Stromal cell of bone marrow (primary cell): ENCODE results near the gene NEDD4L.
A peak's percentile ranks its signal among the peaks of the same experiment; 100 is the strongest.
"Not testable (repeated sequence)": the region's sequence is repeated elsewhere in the genome, so short reads cannot be mapped to it uniquely, and the experiment has no call there.

Source experiments
- DNase-seq: peaks from one replicate; pipeline ENCODE4 v3.0.0-alpha.2; 2012; ENCODE audit warnings: low read depth

NEDD4L gene

DNA sequence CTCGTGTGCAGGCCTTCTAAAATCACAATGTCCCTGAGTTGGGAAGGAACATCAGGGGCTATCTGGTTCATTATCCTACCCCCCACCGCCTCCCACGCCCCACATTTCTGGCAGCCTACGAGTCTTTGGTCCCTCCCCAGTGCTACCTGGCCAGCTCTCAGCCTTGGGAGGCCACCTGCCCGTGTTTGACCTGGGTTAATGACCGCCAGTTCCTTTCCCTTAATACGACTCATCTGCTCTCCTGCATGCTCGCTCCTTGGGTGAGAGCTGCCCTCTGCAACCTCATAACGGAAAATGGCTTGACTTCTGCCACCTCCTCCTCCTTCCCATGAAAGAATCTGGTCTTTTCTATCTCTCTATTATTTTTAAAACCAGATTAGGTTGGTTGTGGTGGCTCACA, 112.5 kb downstream of the NEDD4L start:
- DNase-seq: no peak

DNA sequence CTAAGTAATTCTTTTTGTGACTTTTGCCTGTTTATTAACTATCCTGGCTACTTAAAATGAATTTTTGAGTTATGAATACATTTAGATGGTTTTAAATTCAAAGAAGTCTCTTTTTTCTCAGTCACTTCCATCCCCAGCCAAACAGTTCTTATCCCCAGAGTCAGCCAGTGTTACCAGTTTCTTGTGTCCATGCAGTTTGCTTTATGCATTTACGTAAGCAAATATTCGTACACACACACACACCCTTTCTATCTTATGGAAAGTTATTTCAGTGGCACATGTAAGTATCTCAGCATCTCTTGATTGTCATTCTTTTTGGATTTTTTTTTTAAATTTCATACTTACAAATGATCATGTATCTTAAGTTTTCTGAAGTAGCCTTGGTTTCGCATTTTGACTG, 113.2 kb downstream of the NEDD4L start:
- no peak for DNase-seq

DNA sequence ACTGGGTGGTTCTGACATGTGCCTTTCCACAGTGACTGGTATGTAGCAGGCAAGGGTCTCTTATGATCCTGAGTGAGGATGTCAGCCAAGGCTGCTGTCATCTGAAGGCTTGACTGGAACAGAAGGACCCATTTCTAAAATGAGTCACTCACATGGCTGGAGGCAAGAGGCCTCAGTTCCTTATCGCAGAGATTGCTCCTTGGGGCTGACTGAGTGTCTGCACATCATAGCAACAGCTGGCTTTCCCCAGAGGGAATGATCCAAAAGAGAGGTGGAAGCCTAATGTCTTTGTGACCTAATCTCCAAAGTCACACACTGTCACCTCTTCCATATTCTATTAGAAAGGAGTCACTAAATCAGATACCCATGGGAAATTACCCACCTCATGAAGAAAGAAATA, 114.0 kb downstream of the NEDD4L start:
- no peak for DNase-seq

DNA sequence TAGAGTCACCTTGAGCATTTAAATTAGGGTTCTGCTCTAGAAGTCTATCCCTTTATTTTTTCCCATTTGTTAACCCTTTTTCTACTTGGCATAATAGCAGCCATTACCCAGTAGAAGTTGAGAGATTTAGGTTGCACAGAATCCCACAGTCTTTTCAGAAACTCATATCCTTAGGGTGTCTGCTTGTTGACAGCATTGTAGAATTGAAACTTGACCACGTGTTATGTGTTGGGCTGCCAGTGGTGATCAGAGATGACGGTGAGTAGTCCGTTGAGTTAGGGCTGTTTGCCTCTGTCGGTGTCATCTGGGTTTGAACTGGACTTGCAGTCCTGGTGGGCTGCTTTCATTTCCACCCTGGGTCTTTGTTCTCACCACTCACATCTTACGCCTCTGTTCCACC, 114.4 kb downstream of the NEDD4L start:
- DNase-seq: no peak

DNA sequence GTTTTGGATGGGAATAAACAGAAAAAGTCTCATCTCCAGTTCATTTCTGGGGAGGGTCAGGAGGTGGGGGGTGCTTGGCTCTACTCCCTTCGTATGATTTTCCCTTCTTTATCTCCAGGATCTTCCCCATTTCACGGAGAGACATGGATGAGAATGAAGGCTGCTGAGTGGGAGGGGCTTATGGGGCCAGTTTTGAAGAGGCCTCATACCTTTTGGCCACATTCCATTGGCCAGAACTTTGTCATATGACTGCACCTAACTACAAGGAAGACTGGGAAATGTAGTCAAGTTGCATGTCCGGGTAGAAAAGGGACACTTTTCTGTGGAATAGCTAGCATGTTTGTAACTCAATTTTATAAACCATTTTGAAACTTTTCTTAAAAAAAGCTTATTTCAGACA, 117.6 kb downstream of the NEDD4L start:
- no peak for DNase-seq

DNA sequence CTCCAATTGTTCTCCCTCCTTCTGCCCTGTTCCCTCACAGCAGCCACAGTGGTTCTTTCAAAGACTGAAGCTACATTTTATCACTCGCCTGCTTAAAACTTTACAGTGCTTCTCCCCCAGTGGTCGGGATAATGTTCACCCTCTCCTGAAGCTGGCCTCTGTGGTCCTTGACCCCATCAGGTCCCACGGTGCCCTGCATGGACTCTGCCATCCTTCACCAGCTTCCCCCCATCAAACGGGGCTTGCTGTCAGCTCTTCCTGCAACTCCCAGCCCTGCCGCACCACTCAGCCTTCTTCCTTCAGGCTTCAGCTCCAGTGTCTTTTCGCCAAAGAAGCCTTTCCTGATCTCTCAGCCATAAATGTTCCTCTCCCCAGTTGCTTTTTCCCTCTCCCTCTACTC, 118.1 kb downstream of the NEDD4L start:
- DNase-seq: no peak

DNA sequence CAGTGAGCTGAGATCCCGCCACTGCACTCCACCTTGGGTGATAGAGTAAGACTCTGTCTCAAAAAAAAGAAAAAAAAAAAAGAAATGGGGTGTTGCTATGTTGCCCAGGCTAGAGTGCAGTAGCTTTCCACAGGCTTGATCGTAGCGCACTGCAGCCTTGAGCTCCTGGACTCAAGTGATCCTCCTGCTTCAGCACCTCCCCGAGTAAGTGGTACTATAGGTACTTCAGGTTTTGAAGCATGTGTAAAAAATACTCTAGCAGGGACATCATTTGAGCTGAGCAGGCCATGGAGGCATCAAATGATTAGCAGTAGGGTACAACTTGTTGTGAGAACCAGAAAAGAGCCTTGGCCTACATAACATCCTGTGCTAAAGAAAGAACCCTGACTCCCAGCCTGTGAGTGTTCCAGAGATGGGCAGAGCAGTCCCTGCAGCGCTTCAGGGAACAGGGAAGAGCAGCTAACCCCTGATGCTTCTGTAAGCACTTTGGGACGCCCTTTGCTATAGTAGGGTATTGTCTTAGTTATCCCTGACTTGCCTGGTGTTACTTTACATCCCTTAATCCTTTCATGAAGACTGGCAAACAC, 119.1 kb downstream of the NEDD4L start:
- DNase-seq: no peak

DNA sequence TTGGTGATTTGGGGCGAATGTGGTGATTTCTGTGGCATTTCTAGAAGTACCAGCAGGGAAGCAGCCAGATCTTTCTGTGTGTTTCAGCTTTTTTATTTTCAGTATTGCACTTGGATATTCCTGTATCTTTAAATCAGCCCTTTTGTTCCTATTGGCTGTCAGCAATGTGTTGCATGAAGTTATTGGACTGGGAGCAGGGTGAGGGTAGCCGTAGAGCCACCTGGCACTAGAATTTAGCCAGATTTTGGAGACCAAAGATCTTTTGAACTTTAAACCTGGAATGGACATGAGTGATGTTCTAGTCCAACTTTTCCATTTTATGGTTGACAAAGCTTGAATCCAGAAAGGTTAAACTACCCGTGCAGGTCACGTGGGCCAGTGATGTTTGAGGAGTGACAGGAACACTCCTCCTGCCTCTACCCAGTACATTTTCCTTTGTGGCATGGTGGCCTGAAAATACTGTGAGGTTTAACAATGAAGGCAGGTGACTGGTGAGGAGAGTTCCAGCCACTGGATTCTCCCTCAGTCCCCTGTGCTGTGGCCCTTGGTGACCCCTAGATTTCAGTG, 122.3 kb downstream of the NEDD4L start:
- no peak for DNase-seq

DNA sequence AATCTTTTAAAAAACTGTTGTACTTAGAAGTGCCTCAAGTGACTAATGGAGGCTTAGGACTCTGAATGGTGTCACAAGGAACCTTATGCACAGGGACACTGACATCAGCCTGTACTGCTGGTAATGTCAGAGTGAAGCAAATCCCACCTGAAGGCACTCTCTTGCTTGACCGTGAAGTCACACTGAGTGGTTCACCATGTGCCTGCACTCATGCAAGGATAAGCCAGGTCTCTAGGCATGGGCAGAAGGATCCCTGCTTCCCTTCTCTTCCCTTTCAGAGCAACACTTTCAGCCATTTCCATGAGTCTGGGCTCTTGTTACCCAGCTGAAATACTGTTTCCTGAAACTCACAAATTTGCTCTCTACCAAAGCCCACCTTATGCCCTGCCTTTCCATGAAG, 123.0 kb downstream of the NEDD4L start:
- DNase-seq: no peak

DNA sequence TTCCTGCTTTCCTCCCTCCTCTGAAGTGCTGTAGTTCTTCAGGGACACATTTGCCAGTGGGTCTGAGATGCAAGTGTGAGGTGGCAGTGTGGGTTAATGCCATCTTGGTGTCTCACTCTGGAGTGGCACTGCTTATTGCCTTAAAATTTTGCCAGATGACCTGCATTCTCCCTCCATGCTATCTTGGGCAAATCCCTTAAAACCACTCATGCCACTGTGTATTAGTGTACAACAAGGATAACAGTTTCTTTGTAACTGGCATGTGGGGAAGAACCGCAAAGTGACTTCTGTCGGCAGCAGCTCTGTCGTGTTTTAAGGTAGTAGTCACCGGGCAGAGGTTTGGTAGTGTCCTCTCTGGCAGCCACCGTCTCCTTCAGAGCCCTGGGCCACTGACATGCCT, 124.2 kb downstream of the NEDD4L start:
- DNase-seq: no peak

DNA sequence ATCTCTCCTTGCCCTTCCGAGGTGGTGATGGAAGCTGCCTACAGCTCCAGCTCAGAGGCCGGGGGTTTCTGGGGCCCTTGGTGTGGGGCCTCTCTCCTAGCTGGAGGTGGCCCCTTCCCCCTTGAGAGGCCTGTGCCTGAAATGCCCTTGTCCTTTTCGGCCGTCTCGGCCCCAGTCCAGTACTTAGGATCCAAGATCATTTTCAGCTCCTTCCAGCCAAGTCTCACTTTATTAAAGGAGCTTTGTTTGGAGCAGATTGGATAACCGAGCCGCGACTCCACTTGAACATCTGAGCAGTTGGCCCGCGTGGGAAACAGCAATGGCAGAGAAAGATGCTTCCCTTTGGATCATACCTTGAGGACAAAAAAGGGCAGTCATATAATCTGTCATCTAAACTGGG, 125.0 kb downstream of the NEDD4L start:
- DNase-seq: no peak

DNA sequence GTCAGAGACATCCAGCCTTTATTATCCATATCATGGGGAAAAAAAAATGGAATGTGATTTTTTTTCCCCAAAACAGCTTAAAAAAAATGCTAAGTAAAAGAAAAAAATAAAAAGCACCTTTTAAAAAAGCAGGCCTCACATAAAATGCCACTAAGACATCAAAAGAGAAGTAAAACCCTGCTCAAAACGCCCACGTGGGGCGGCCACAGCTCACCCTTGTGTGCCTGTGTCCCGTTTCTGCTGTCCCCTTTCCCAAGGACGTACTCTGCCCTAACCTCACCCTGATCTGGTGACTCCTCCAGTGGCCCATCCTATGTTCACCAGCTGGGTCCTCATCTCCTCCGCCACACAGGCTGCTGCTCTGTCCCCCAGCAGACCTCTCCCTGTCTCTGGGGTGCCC, 125.4 kb downstream of the NEDD4L start:
- DNase-seq: no peak

DNA sequence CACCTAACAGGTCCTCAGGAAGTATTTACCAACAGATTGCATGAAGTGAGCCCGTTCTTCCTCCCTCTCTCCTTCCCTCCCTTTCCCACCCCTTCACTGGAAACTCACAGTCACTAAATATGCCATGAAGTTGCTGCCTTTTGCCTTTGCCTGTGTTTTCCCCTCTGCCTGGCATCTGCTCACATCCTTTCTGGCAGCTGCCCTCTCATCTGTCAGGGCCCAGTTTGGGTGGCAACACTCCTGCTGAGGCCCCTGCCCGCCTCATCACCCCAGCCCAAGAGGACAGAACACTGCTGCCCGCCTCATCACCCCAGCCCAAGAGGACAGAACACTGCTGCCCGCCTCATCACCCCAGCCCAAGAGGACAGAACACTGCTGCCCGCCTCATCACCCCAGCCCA, 126.0 kb downstream of the NEDD4L start:
- DNase-seq: not testable (repeated sequence)

DNA sequence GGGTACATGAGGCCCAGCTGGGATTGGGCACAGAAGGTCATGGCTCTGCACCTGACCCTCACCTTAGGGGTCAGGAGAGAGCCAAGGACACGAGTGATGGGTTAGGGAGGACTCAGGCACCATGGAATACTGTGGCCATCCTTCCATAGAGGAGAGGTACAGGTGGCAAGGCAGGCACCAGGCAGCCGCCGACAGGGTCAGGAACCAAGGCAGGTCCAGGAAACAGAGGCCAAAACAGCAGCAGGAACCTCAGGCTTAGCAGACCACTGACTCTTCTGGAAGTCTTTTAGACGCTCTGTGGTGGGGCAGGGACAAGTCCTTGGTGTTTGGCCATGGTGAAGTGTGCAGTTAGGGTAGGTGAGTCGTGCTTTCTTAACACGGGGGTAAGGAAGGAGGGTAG, 128.0 kb downstream of the NEDD4L start:
- no peak for DNase-seq

DNA sequence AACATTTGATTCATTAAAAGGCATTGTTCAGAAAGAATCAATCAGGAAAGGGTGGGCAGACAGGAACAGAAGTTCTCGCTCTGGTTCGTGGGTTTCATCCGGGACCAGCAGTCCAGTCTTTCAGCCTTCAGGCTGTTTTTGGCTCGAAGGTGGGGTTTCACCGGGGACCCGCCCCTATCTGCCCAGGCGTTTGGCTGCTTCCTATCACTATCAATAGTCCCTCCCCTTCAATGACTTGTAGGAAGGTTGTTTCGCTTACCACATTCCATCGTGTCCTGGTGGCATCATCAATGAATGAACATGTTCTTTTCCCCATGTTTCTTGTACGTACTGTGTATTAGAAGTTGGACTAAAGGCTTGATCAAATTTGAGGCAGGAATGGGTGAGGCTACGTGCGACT, 130.3 kb downstream of the NEDD4L start:
- DNase-seq: no peak

DNA sequence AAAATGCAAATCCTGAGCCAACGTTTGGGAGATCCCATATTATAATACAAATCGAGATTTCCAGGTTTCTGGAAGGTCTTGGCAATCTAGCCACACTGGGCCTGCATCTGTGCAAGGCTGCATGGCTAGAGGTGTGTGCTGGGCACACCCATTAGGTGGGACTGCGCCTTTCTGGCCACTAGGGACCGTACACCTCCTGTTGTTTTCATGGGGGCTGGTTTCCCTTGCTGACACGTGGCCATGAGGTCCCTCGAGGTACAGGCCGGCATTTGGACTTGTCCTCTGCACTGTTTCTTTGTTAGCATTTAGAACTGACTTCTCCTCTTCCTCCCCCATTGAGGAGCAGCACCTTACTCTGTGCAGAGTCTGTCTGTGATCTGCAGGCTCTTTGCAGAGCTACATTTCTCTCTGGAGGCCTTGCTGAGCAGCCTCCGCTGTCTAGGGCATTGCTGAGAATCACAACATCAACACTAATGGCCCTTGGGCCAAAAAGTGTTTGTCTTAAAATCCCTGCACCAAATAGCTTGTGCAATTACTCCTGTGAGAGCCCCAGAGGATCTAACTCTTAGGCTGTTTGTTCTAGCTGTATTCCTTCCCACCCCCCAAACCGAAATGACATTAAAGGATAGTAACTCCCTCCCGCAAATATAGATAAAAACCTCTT, 131.2 kb downstream of the NEDD4L start:
- DNase-seq: no peak

DNA sequence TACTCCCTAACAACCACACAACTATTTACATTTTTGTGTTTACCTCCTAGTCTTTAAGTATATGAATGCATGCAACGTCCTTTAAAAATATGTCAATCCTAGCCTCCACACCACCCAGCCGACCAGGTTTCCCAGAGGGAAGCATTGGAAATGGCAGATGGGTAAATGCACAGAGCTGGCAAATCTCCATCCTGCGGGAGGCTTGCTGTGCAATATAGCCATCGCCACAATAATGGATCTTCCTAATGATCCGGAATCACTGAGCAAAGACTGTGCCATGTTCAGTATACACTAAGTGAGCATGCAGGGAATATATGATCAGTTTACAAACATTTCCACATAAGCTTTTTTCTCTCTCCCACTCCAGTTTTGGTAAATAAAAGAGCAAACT, 131.8 kb downstream of the NEDD4L start:
- no peak for DNase-seq

DNA sequence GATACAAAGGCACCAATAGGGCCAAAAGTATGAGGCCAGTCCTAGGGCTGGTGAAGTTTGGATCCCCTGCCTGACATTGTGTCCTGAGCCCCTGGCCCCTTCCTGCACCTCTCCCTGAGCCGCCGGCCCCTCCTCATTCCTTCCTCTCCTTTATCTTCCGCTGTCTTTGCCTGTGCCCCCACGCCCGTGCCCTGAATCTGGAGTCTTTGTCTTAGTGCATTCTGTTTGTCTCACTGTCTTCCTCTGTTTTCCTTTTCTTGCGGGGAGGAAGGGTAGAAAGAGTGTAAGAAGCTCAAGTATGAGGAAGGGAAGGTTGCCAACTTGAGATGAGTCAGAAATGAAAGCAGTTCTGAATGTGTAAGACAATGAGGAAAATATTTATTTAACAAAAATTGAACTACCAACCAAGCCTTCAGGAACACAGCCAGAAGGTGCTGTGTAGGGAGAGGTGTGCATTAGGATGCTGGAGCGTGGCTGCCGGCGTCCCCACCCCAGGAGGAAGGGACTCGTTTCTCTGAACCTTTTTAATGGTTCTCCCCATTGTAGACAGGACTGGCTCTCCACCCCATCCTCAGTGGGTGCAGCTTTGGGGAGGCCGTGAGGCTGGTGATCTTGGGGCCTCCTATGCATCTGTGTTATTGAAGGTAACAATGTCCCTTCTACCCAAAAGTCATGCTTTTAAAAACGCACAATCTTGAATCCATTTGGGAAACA, 133.1 kb downstream of the NEDD4L start:
- peak; percentile 89 for DNase-seq

DNA sequence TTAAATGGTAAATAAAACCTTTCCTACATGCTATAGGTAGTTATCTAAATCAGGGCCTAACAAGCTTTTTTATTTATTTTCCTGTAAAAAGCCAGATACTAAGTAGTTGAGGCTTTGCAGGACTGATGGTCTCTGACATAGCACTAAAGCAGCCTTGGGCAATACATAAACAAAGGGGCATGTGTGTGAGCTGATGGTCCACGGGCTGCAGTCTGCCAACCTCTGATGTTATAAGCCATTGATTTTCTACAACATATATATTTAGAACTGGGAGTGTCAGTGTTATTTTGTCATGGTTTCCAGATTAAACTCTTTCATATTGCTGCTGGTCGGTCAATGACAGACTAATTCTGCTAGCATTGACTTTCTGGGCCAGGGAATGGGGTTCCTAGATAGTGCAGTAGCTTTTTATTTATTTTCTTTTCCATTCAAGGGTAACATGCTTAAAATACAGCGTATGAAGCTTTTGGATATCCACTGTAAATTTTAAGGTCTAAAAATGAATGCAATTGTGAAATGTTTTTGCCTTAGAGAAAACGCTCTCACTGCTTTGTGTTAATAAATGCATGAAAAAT, 134.0 kb downstream of the NEDD4L start:
- DNase-seq: no peak

DNA sequence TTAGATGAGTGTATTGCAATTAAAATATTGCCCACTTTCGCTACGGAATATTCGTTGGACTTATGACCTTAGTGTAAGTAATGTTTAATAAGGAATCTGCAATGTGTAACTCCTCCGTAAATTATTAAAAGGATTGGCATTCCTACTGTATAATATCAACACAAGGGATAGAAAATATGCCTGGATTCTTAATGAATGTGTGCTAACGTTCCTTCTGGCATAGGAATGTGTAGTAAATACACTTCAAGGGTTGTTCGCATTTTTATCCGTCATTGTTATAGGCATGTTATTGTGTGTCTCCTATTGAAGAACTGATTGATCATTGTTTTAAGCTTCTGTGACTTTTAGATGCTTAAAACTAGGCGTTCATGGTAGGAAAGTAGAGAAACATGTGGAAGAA, 134.5 kb downstream of the NEDD4L start:
- DNase-seq: no peak

DNA sequence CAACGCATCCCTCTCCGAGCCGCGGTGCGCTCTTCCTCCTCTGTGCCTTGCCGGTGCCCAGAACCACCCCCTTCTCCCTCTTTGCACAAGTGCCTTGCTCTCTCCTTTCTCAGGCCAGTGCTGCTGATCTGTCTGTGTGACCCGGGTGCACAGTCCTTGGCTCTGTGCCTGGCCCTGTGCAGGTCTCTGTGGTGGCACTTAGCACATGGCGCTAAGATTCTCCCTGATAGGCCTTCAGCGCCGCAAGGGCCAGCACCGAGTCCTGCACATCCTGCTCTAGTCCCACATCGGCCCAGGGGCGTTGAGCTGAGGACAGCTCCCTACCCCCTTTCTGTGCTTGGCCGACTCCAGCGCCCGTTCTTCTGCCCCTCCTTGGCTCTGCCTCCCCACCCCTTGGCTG, 136.1 kb downstream of the NEDD4L start:
- no peak for DNase-seq

DNA sequence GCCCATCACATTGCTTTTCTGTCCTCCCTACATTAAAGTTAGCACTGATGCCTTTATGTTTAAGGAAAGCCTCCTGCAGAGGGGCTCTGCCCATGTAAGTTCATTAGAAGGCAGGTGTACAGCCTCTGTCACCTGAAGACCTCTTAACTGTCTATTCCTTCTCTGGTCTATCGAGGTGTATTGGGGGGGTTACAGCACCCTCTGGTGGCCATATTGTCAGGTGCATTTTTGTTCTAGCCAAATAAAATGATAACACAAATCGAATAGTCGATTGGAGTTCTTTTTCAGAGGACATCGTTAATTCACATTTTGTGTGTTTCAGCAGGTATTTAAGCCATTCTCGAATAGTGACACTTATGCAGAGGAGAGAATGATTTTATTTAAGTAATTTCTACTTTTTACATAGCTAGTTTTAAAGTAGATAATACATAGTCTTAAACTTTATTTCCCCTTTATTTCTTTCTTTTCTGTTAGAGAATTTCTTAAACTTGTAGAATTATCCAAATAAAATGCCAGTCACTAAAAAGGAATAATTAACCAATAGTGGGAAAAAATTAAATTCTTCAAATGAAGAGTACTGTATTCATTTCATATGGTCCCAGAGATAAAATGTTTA, 136.8 kb downstream of the NEDD4L start:
- no peak for DNase-seq

DNA sequence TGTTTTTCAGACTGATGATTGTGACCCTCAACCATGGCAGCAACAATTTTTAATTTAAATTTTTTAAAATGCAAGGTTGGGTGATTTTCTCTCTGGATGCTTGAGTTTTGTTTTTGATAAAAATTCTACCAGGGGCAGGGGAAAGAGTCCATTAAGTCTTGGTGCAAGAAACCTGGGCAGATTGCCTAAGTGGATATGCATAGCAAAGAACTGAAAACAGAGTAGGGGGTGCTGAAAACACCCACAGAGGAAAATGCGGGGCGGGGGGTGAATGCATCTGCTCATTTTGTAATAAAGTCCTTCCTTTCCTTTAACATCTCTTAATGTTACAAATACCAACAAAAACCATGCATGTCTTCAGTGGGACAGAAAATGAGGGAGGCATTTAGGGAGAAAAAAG, 138.0 kb downstream of the NEDD4L start:
- no peak for DNase-seq
